ENCODE results near the gene NMT1.
"Not testable (repeated sequence)": the region's sequence is repeated elsewhere in the genome, so short reads cannot be mapped to it uniquely, and the experiment has no call there.

NMT1 gene

GRCh38 chr17:45123076-45123770 is 62.1 kb downstream of the NMT1 start:
- H3K36me3 ChIP-seq, result peaks cover 12% of the 10 kb centered on the region; the same call in 1 of the 2 replicates
- TF ChIP-seq, protein P1, sequence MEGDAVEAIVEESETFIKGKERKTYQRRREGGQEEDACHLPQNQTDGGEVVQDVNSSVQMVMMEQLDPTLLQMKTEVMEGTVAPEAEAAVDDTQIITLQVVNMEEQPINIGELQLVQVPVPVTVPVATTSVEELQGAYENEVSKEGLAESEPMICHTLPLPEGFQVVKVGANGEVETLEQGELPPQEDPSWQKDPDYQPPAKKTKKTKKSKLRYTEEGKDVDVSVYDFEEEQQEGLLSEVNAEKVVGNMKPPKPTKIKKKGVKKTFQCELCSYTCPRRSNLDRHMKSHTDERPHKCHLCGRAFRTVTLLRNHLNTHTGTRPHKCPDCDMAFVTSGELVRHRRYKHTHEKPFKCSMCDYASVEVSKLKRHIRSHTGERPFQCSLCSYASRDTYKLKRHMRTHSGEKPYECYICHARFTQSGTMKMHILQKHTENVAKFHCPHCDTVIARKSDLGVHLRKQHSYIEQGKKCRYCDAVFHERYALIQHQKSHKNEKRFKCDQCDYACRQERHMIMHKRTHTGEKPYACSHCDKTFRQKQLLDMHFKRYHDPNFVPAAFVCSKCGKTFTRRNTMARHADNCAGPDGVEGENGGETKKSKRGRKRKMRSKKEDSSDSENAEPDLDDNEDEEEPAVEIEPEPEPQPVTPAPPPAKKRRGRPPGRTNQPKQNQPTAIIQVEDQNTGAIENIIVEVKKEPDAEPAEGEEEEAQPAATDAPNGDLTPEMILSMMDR (IDR thresholded peaks at IDR 0.05; ENCODE audit: low read depth, low read length), result no peak
- no peaks in the 10 kb centered on the region for H3K9me3 ChIP-seq (ENCODE audit: severe bottlenecking)
- H3K4me3 ChIP-seq (ENCODE audit: low read depth, low read length), result no peak overlapping the region
- DNase-seq, result no peak
- H3K27ac ChIP-seq, result no peak overlapping the region
- no peaks in the 10 kb centered on the region for H3K27me3 ChIP-seq (ENCODE audit: insufficient read depth, low read depth, severe bottlenecking)

GRCh38 chr17:45123930-45124796 is 63.0 kb downstream of the NMT1 start:
- H3K9me3 ChIP-seq (ENCODE audit: severe bottlenecking), result no peaks in the 10 kb centered on the region
- H3K27ac ChIP-seq, result no peak overlapping the region
- H3K36me3 ChIP-seq, result peaks cover 7% of the 10 kb centered on the region; the same call in 1 of the 2 replicates
- H3K4me3 ChIP-seq (ENCODE audit: low read depth, low read length), result no peak overlapping the region
- DNase-seq, result no peak
- no peaks in the 10 kb centered on the region for H3K27me3 ChIP-seq (ENCODE audit: insufficient read depth, low read depth, severe bottlenecking)
- TF ChIP-seq, protein P1 (IDR thresholded peaks at IDR 0.05; ENCODE audit: low read depth, low read length), result no peak

GRCh38 chr17:45124797-45125122 is 63.6 kb downstream of the NMT1 start:
- not testable (repeated sequence) for H3K27me3 ChIP-seq (ENCODE audit: insufficient read depth, low read depth, severe bottlenecking); H3K36me3 ChIP-seq; H3K9me3 ChIP-seq (ENCODE audit: severe bottlenecking); H3K27ac ChIP-seq; H3K4me3 ChIP-seq (ENCODE audit: low read depth, low read length); DNase-seq

GRCh38 chr17:45125509-45125908 is 64.4 kb downstream of the NMT1 start:
- H3K27ac ChIP-seq, result no peak overlapping the region
- H3K9me3 ChIP-seq (ENCODE audit: severe bottlenecking), result no peaks in the 10 kb centered on the region
- H3K27me3 ChIP-seq (ENCODE audit: insufficient read depth, low read depth, severe bottlenecking), result no peaks in the 10 kb centered on the region
- H3K36me3 ChIP-seq, result peaks cover 4% of the 10 kb centered on the region; the same call in 1 of the 2 replicates
- no peak for DNase-seq
- TF ChIP-seq, protein P1 (IDR thresholded peaks at IDR 0.05; ENCODE audit: low read depth, low read length), result no peak
- no peak overlapping the region for H3K4me3 ChIP-seq (ENCODE audit: low read depth, low read length)

DNA sequence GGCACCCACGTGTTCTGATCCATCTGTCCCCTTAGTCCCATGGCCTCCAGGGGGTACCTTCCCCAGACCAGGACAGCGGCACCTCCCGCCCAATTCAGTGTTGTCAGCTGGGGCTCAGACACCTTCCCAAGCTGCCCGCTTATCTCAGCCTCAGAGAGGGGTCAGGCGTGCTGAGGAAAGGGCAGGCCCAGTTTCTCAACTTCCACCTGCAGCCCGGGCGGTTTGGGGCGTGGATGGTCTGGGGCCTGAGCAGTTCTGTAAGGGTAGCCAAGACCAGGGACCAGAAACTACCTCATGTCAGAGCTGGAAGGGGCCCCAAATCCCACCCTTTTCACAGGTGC is 66.1 kb downstream of the NMT1 start:
- no peak overlapping the region for H3K4me3 ChIP-seq (ENCODE audit: low read depth, low read length)
- H3K36me3 ChIP-seq, result peaks cover 4% of the 10 kb centered on the region; the same call in 1 of the 2 replicates
- H3K27ac ChIP-seq, result peak overlapping the region; percentile 84
- no peaks in the 10 kb centered on the region for H3K27me3 ChIP-seq (ENCODE audit: insufficient read depth, low read depth, severe bottlenecking)
- TF ChIP-seq, protein P1 (IDR thresholded peaks at IDR 0.05; ENCODE audit: low read depth, low read length), result no peak
- no peaks in the 10 kb centered on the region for H3K9me3 ChIP-seq (ENCODE audit: severe bottlenecking)
- no peak for DNase-seq

DNA sequence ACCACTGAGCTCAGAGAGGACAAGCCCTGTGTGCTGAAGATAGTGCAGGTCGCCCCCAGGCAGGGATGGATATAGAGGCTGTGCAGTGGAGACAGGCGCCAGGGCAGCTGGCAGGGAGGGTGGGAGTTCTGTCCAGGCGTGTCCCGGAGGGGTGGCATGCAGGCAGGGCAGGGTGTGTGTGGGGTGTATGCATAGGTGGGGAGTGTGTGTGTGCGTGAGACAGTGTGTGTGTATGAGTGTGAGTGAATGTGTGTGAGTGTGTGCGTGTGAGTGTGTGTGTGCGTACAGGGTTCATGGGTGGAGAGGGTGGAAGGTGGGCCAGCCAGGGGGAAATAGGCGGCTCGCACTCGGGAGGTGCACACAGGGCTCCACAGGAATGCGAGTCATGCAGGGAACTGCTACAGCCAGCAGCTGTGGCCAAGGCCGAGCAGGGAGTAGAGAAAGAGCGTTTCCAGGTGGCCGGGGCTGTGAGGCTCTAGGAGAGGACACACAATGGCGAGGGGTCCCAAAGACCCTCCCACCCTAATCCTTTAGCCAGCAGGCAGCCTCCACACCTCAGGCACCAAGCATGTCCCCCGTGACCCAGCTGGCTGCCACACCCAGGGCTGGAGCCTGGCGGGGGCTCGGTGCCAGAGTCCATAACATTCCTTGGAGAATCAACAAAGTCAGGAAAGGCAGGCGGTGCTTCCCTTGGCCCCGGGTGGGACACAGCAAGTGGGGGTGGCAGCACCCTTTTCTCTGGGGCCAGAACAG is 66.6 kb downstream of the NMT1 start:
- TF ChIP-seq, protein P1 (IDR thresholded peaks at IDR 0.05; ENCODE audit: low read depth, low read length), result no peak
- H3K9me3 ChIP-seq (ENCODE audit: severe bottlenecking), result no peaks in the 10 kb centered on the region
- peak overlapping the region; percentile 84 for H3K27ac ChIP-seq
- no peak overlapping the region for H3K4me3 ChIP-seq (ENCODE audit: low read depth, low read length)
- DNase-seq, result no peak
- peaks cover 4% of the 10 kb centered on the region; the same call in 1 of the 2 replicates for H3K36me3 ChIP-seq
- no peaks in the 10 kb centered on the region for H3K27me3 ChIP-seq (ENCODE audit: insufficient read depth, low read depth, severe bottlenecking)

All from WERI-Rb-1 (cell line).